Inflammatory macrophage treated with lipopolysaccharide for 1 hour (primary cell): Measurements from ENCODE around the gene FANK1.
"Not testable (repeated sequence)": the region's sequence is repeated elsewhere in the genome, so short reads cannot be mapped to it uniquely, and the experiment has no call there.

Source experiments
- DNase-seq, 2 donors: peaks; one replicate each; pipeline ENCODE4 v3.0.0-alpha.2; 2020 to 2022

FANK1 gene

GRCh38 chr10:126036515-126036914 lies 140.2 kb downstream of the FANK1 start:
- DNase-seq: peak in 1 of 2 donors; percentile 24

- no peak for DNase-seq
Observed at GRCh38 chr10:126037946-126038345, 141.6 kb downstream of the FANK1 start.

GRCh38 chr10:126041117-126041516 lies 144.8 kb downstream of the FANK1 start:
- no peak for DNase-seq

- DNase-seq: peak; percentile 97 to 100
Observed at GRCh38 chr10:126041804-126042231, 145.5 kb downstream of the FANK1 start.

GRCh38 chr10:126042354-126042753 lies 146.0 kb downstream of the FANK1 start:
- no peak for DNase-seq

- no peak for DNase-seq
Observed at GRCh38 chr10:126042906-126043305, 146.5 kb downstream of the FANK1 start.

- no peak for DNase-seq
Observed at GRCh38 chr10:126043389-126043788, 147.0 kb downstream of the FANK1 start.

- peak; percentile 43 to 75 for DNase-seq
Observed at GRCh38 chr10:126045861-126046260, 149.5 kb downstream of the FANK1 start.

GRCh38 chr10:126046831-126047230 lies 150.5 kb downstream of the FANK1 start:
- no peak for DNase-seq

- not testable (repeated sequence) for DNase-seq
Observed at GRCh38 chr10:126047749-126048148, 151.4 kb downstream of the FANK1 start.

GRCh38 chr10:126049759-126050700 lies 153.7 kb downstream of the FANK1 start:
- DNase-seq: peak; percentile 81 to 82

GRCh38 chr10:126052171-126052570 lies 155.8 kb downstream of the FANK1 start:
- DNase-seq: peak; percentile 43 to 64

GRCh38 chr10:126054191-126054590 lies 157.8 kb downstream of the FANK1 start:
- no peak for DNase-seq

- DNase-seq: no peak
Observed at GRCh38 chr10:126057494-126057893, 161.1 kb downstream of the FANK1 start.

GRCh38 chr10:126058104-126058503 lies 161.7 kb downstream of the FANK1 start:
- no peak for DNase-seq

GRCh38 chr10:126058507-126058906 lies 162.1 kb downstream of the FANK1 start:
- no peak for DNase-seq
